ENCODE data around the gene CUBN.

The CUBN gene

GRCh38 chr10:17086865-17087367 lies 42.7 kb downstream of the CUBN start:
- TF ChIP-seq, protein P1, sequence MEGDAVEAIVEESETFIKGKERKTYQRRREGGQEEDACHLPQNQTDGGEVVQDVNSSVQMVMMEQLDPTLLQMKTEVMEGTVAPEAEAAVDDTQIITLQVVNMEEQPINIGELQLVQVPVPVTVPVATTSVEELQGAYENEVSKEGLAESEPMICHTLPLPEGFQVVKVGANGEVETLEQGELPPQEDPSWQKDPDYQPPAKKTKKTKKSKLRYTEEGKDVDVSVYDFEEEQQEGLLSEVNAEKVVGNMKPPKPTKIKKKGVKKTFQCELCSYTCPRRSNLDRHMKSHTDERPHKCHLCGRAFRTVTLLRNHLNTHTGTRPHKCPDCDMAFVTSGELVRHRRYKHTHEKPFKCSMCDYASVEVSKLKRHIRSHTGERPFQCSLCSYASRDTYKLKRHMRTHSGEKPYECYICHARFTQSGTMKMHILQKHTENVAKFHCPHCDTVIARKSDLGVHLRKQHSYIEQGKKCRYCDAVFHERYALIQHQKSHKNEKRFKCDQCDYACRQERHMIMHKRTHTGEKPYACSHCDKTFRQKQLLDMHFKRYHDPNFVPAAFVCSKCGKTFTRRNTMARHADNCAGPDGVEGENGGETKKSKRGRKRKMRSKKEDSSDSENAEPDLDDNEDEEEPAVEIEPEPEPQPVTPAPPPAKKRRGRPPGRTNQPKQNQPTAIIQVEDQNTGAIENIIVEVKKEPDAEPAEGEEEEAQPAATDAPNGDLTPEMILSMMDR (conservative IDR thresholded peaks at IDR 0.05; ENCODE audit: low read depth, low read length): no peak
- DNase-seq (ENCODE audit: low read depth): no peak
- H3K4me3 ChIP-seq (ENCODE audit: low read length): no peak overlapping the region

- no peak overlapping the region for H3K4me3 ChIP-seq (ENCODE audit: low read length)
- TF ChIP-seq, protein P1 (conservative IDR thresholded peaks at IDR 0.05; ENCODE audit: low read depth, low read length): no peak
- DNase-seq (ENCODE audit: low read depth): no peak
Observed at GRCh38 chr10:17085011-17085725, 44.4 kb downstream of the CUBN start.

DNA sequence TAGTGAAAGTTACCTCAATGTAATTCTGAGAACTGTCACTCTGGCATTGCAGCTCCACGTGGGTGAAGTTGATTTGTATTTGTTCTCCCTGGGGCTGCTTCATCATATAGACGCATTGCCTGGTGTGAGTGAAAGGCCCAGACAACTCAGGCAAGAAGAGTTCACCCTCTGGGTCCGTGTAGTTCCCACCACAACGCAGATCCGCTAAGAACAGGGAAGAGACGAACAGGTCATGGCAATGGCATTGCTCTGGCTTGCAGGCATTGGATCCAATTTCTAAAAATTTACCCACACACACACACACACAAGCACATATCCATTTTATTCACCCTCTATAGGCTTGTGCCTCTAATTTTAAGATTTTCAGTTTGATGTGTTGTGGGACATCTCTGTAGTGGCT lies 45.4 kb downstream of the CUBN start:
- no peak overlapping the region for H3K4me3 ChIP-seq (ENCODE audit: low read length)
- TF ChIP-seq, protein P1 (conservative IDR thresholded peaks at IDR 0.05; ENCODE audit: low read depth, low read length): no peak
- DNase-seq (ENCODE audit: low read depth): no peak

DNA sequence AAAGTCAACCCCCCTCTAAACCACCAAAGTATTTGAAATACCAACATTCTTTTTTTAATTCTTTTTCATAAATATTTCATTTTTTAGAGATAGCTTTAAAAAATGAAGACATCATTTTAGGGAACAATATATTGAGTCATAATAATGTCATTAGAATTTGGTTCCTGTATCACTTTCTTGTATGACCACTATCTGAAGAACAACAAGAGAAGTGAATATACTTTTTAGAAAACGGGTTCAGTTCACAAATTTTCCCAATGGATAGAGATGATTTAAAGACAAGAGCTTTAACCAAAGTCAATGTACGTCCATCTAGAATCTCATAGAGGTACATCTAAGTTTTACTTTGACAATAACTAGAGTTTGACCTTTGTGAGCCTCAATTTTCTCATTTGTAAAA lies 48.2 kb downstream of the CUBN start:
- TF ChIP-seq, protein P1 (conservative IDR thresholded peaks at IDR 0.05; ENCODE audit: low read depth, low read length): no peak
- H3K4me3 ChIP-seq (ENCODE audit: low read length): no peak overlapping the region
- DNase-seq (ENCODE audit: low read depth): no peak

- DNase-seq (ENCODE audit: low read depth): no peak
- TF ChIP-seq, protein P1 (conservative IDR thresholded peaks at IDR 0.05; ENCODE audit: low read depth, low read length): no peak
- no peak overlapping the region for H3K4me3 ChIP-seq (ENCODE audit: low read length)
Observed at GRCh38 chr10:17077890-17078289, 51.7 kb downstream of the CUBN start.

DNA sequence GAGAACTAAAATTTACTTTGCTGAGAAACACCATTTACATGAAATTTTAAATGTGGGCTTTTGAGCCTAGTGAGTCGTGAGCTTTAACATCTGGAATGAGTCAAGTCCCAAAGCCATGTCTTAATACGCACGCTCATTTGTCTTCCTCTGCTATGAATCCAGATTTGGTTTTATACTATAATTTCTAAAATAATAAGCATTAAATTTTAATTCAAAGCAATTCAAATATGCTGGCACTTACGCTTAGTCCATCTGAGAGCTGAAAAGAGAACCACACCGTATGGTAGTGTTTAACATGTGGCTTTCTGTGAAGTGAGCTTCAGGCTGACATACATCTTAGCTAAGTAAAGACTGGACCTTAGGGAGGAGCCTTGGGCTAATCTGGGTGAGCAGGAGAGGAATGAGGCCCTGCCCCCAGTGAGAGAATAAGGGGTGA lies 52.2 kb downstream of the CUBN start:
- TF ChIP-seq, protein P1 (conservative IDR thresholded peaks at IDR 0.05; ENCODE audit: low read depth, low read length): no peak
- no peak for DNase-seq (ENCODE audit: low read depth)
- H3K4me3 ChIP-seq (ENCODE audit: low read length): no peak overlapping the region

Measured in retinal pigment epithelial cell (primary cell).